RKO (cell line): ENCODE measurements around the gene KLB.
A peak's percentile ranks its signal among the peaks of the same experiment; 100 is the strongest.
"Not testable (repeated sequence)": the region's sequence is repeated elsewhere in the genome, so short reads cannot be mapped to it uniquely, and the experiment has no call there.

Source experiments
- DNase-seq: peaks from one replicate; pipeline ENCODE4 v3.0.0-alpha.2; 2016; ENCODE audit warnings: low spot score

Gene KLB

GRCh38 chr4:39426728-39427127 lies 20.0 kb downstream of the KLB start:
- DNase-seq, result no peak

- DNase-seq, result no peak
Measured at GRCh38 chr4:39427520-39428114, 20.9 kb downstream of the KLB start.

GRCh38 chr4:39429476-39430334 lies 23.0 kb downstream of the KLB start:
- no peak for DNase-seq

- no peak for DNase-seq
Measured at GRCh38 chr4:39433878-39434492, 27.3 kb downstream of the KLB start.

GRCh38 chr4:39435659-39436563 lies 29.2 kb downstream of the KLB start:
- DNase-seq, result no peak

- DNase-seq, result no peak
Measured at GRCh38 chr4:39441593-39441992, 34.9 kb downstream of the KLB start.

GRCh38 chr4:39442998-39443397 lies 36.3 kb downstream of the KLB start:
- no peak for DNase-seq

- DNase-seq, result no peak
Measured at GRCh38 chr4:39446483-39446841, 39.7 kb downstream of the KLB start.

GRCh38 chr4:39446842-39447573 lies 40.3 kb downstream of the KLB start:
- no peak for DNase-seq

GRCh38 chr4:39450618-39451017 lies 43.9 kb downstream of the KLB start:
- no peak for DNase-seq

GRCh38 chr4:39451423-39452023 lies 44.8 kb downstream of the KLB start:
- no peak for DNase-seq

- no peak for DNase-seq
Measured at GRCh38 chr4:39452153-39452859, 45.6 kb downstream of the KLB start.

GRCh38 chr4:39452860-39453587 lies 46.3 kb downstream of the KLB start:
- no peak for DNase-seq

GRCh38 chr4:39453738-39454137 lies 47.0 kb downstream of the KLB start:
- no peak for DNase-seq

GRCh38 chr4:39455486-39455885 lies 48.8 kb downstream of the KLB start:
- no peak for DNase-seq

- no peak for DNase-seq
Measured at GRCh38 chr4:39456946-39457763, 50.4 kb downstream of the KLB start.

GRCh38 chr4:39458161-39458504 lies 51.4 kb downstream of the KLB start:
- not testable (repeated sequence) for DNase-seq

GRCh38 chr4:39458505-39459300 lies 52.0 kb downstream of the KLB start, which contains the start of the genes LIAS and RPL9:
Gene LIAS, plus strand, starts transcription at chr4:39459056. Its CDS starts 62 bp downstream, at chr4:39459118.
Gene RPL9, minus strand, starts transcription at chr4:39458922. Its CDS starts 483 bp downstream, at chr4:39458439.
- peak; percentile 99 for DNase-seq
